SU-DHL-6 (cell line): ENCODE data around the gene INKA2.

ENCODE experiments used
- H2AFZ ChIP-seq: fragments of 200-600 bp; sonication (generic); 2 replicates; pipeline ENCODE4 v1.6.1; 2014; ENCODE audit warnings: low read depth, mild to moderate bottlenecking, moderate library complexity, mixed read lengths, antibody characterized with exemption, low read length; ENCODE audit not compliant: severe bottlenecking
- H3F3A ChIP-seq: fragments of 200-600 bp; shearing (Covaris generic); 2 replicates; pipeline ENCODE4 v1.6.0; 2016; ENCODE audit warnings: antibody characterized with exemption, mild to moderate bottlenecking; ENCODE audit not compliant: insufficient read depth
- H3K27ac ChIP-seq: fragments of 200-600 bp; sonication (generic); 2 replicates; pipeline ENCODE4 v1.5.1; 2016; ENCODE audit warnings: low read depth, mild to moderate bottlenecking, low read length, moderate library complexity, mixed read lengths
- H3K27me3 ChIP-seq: fragments of 200-600 bp; sonication (generic), shearing (Covaris generic); 2 replicates; pipeline ENCODE4 v1.6.0; 2014; ENCODE audit warnings: mild to moderate bottlenecking, low read length
- H3K36me3 ChIP-seq: fragments of 200-600 bp; sonication (generic); 2 replicates; pipeline ENCODE4 v1.6.1; 2014; ENCODE audit warnings: mild to moderate bottlenecking, low read length, mixed read lengths
- H3K4me2 ChIP-seq: fragments of 300-600, 200-600 bp; shearing (Covaris generic), sonication (generic); 2 replicates; pipeline ENCODE4 v1.6.0; 2014; ENCODE audit warnings: low read length, low read depth, mild to moderate bottlenecking; ENCODE audit not compliant: poor library complexity, severe bottlenecking
- H3K4me3 ChIP-seq: fragments of 200-600 bp; sonication (generic); 2 replicates; pipeline ENCODE4 v1.5.1; 2014; ENCODE audit warnings: antibody characterized with exemption, low read length, mild to moderate bottlenecking, mixed read lengths; ENCODE audit not compliant: insufficient read depth, poor library complexity, severe bottlenecking
- H3K79me2 ChIP-seq: fragments of 200-600 bp; sonication (generic); 2 replicates; pipeline ENCODE4 v1.6.1; 2014; ENCODE audit warnings: mild to moderate bottlenecking, low read length, moderate library complexity; ENCODE audit not compliant: insufficient read depth
- H3K9ac ChIP-seq: fragments of 200-600 bp; sonication (generic); 2 replicates; pipeline ENCODE4 v1.7.0; 2014; ENCODE audit warnings: mild to moderate bottlenecking, low read length
- H3K9me2 ChIP-seq: fragments of 200-600 bp; sonication (generic); replicated peaks from 2 replicates; pipeline ENCODE4 v1.6.1; 2014; ENCODE audit warnings: low read length; ENCODE audit not compliant: insufficient read depth
- H3K9me3 ChIP-seq: fragments of 200-600 bp; sonication (generic); 2 replicates; pipeline ENCODE4 v1.6.1; 2014; ENCODE audit warnings: low read length, mixed read lengths; ENCODE audit not compliant: insufficient read depth
- H4K20me1 ChIP-seq: fragments of 200-600 bp; sonication (generic); 2 replicates; pipeline ENCODE4 v1.6.1; 2014; ENCODE audit warnings: low read depth, mild to moderate bottlenecking, antibody characterized with exemption, low read length, moderate library complexity, mixed read lengths
- EZH2phosphoT487 ChIP-seq: fragments of 200-600 bp; sonication (generic), shearing (Covaris generic); conservative IDR thresholded peaks from 2 replicates; pipeline ENCODE4 v1.6.1; 2018; ENCODE audit warnings: mild to moderate bottlenecking, antibody characterized with exemption, low read length, moderate library complexity, mixed read lengths
- TF ChIP-seq, protein P1 (sequence below): fragments of 200-600 bp; sonication (generic); IDR thresholded peaks from one replicate; pipeline ENCODE4 v1.5.1; 2017; ENCODE audit warnings: antibody characterized with exemption, mild to moderate bottlenecking, low read length, moderate library complexity; ENCODE audit not compliant: insufficient read depth, poor library complexity, severe bottlenecking

The INKA2 gene

DNA sequence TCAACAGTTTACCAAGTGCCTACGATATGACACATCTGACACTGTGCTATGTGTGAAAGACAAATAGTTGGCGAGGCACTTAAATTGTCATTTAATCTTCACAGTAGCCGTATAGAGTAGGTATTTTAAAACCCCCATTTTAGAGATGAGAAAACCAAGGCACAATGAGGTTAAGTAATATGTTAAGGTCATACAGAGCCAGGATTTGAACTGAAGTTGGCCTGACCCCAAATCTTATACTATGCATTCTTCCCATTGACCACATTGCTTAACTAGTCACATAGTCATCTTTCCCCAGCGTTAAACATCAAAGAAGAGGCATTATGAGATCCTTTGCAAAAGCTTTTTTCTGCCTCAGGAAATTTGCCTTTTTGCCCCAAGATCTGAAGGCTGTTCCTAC is 3.9 kb downstream of the INKA2 start:
- Histone ChIP-seq H3K27ac (no peak overlapping the region), H2AFZ (no peak overlapping the region), H3K9me2 (no peaks in the 10 kb centered on the region), H4K20me1 (no peaks in the 10 kb centered on the region), H3K4me3 (no peak overlapping the region), H3K9me3 (no peaks in the 10 kb centered on the region), H3F3A (no peaks in the 10 kb centered on the region), H3K4me2 (no peak overlapping the region), H3K27me3 (no peaks in the 10 kb centered on the region), H3K79me2 (no peaks in the 10 kb centered on the region), H3K9ac (no peak overlapping the region), H3K36me3 (no peaks in the 10 kb centered on the region; the same call in 1 of the 2 replicates)
- TF ChIP-seq, protein P1, sequence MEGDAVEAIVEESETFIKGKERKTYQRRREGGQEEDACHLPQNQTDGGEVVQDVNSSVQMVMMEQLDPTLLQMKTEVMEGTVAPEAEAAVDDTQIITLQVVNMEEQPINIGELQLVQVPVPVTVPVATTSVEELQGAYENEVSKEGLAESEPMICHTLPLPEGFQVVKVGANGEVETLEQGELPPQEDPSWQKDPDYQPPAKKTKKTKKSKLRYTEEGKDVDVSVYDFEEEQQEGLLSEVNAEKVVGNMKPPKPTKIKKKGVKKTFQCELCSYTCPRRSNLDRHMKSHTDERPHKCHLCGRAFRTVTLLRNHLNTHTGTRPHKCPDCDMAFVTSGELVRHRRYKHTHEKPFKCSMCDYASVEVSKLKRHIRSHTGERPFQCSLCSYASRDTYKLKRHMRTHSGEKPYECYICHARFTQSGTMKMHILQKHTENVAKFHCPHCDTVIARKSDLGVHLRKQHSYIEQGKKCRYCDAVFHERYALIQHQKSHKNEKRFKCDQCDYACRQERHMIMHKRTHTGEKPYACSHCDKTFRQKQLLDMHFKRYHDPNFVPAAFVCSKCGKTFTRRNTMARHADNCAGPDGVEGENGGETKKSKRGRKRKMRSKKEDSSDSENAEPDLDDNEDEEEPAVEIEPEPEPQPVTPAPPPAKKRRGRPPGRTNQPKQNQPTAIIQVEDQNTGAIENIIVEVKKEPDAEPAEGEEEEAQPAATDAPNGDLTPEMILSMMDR: no peak
- no peak for TF ChIP-seq EZH2phosphoT487

DNA sequence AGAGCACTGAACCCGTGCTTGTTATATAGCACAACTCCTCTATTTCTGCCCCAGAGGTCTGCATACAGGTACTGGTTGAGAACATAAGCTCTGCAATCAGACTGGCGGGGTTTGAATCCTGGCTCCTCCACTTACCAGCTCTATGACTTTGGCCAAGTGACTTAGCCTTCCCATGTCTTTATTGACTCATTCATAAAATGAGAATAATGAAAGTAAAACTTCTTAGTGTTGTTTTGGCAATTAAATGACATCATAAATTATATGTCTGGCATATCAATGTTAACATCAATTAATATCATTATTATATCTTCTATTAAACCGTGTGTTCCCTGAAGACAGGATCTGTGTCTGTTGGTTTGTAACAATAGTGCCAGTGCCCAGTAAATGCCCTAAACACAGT is 4.3 kb downstream of the INKA2 start:
- H3K9ac ChIP-seq: no peak overlapping the region
- no peaks in the 10 kb centered on the region for H4K20me1 ChIP-seq
- H2AFZ ChIP-seq: no peak overlapping the region
- no peak for TF ChIP-seq EZH2phosphoT487
- TF ChIP-seq, protein P1: no peak
- H3K9me3 ChIP-seq: no peaks in the 10 kb centered on the region
- H3K4me2 ChIP-seq: no peak overlapping the region
- H3K9me2 ChIP-seq: no peaks in the 10 kb centered on the region
- no peaks in the 10 kb centered on the region for H3K79me2 ChIP-seq
- no peak overlapping the region for H3K4me3 ChIP-seq
- no peaks in the 10 kb centered on the region; the same call in 1 of the 2 replicates for H3K36me3 ChIP-seq
- no peaks in the 10 kb centered on the region for H3K27me3 ChIP-seq
- H3F3A ChIP-seq: no peaks in the 10 kb centered on the region
- H3K27ac ChIP-seq: no peak overlapping the region

DNA sequence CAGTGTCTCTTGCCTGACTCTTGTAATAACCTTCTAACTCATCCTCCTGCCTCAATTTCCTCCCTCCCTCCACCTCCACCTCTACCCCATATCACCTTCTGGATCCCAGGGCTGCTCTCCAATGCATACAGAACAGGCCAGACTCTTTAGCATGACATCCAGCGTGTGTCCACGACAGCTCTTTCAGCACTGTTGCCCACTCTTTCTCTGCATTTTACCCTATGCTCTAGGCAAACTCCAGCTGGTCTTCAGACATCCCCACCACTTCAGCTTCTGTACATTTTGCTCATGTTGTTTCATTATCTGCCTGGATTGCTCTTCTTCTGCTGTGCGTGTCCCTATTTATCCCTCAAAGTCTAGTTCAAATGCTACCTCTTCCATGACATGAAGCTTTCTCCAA is 4.8 kb downstream of the INKA2 start:
- Histone ChIP-seq H3K36me3 (no peaks in the 10 kb centered on the region; the same call in 1 of the 2 replicates), H2AFZ (no peak overlapping the region), H3K27ac (no peak overlapping the region), H3K9ac (no peak overlapping the region), H3K4me3 (no peak overlapping the region), H3K4me2 (no peak overlapping the region), H4K20me1 (no peaks in the 10 kb centered on the region), H3F3A (no peaks in the 10 kb centered on the region), H3K27me3 (no peaks in the 10 kb centered on the region), H3K9me3 (no peaks in the 10 kb centered on the region), H3K79me2 (no peaks in the 10 kb centered on the region), H3K9me2 (no peaks in the 10 kb centered on the region)
- TF ChIP-seq EZH2phosphoT487: no peak
- TF ChIP-seq, protein P1: no peak
